NCI-H69 (cell line): ENCODE results near the gene SLC25A39.
"Not testable (repeated sequence)": the region's sequence is repeated elsewhere in the genome, so short reads cannot be mapped to it uniquely, and the experiment has no call there.

Experiments
- DNase-seq: peaks from one replicate; lab custom pipeline; 2025; lab: John Stamatoyannopoulos, UW

Gene SLC25A39

DNA sequence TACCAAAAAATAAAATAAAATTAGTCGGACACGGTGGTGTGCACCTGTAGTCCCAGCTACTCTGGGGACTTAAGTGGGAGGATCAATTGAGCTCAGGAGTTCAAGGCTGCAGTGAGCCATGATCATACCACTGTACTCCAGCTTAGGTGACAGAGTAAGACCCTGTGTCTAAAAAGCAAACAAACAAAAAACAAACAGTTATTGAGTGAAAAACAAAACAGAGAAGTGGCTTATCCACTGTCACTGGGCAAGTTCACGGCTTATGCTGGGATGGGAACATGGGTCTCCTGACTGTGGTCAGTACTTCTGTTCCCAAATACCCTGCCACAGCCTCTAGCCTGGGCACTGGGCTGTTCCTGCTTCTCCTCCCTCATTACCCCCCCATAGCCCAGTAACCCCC is 10.9 kb upstream of the SLC25A39 start:
- no peak for DNase-seq

DNA sequence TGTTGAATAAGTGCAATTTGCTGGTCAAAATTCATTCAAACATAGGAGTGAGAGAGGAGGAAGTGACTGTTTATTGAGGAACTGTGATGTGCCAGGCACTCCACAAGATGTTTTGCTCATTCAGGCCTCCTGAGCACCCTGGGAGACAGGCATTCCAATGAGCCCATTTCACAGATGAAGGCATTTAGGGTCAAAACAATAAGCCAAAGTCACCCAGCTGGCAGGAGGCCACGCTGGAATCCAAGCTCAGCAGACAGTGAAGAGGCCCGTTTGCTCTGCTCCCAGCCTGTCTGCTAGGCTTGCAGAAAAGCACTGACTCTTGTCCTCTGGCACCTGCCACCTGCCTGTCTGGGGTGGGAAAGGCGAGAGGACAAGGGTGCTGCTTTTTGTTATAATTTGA is 10.1 kb upstream of the SLC25A39 start:
- no peak for DNase-seq

DNA sequence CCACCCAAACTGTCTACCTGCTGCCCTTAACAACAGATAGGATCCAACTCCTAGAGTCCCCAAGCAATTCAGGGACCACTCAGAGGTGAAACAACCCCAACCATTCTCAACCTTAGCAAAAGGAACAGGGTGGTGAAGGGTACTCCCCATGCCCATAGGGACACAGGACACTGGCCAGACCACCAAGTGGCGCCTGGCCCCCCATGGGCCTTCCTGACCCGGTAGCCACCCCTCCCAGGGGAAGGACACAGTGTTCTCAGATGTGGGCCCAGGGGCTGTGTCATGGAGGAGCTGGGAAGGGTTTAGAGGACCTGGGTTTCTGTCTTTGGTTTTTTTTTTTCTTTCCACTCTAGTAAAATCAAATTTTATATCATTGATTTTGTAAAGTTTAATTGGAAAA is 9.7 kb upstream of the SLC25A39 start:
- DNase-seq: no peak

GRCh38 chr17:44333371-44333770 is 8.7 kb upstream of the SLC25A39 start:
- DNase-seq: no peak

- DNase-seq: peak; percentile 84
These were observed 6.7 kb upstream of the SLC25A39 start for GRCh38 chr17:44331249-44331760.

- DNase-seq: not testable (repeated sequence)
These were observed 5.6 kb upstream of the SLC25A39 start for GRCh38 chr17:44330263-44330662.

- not testable (repeated sequence) for DNase-seq
These were observed 4.9 kb upstream of the SLC25A39 start for GRCh38 chr17:44329516-44329915.

GRCh38 chr17:44327715-44328449 is 3.3 kb upstream of the SLC25A39 start:
- no peak for DNase-seq

DNA sequence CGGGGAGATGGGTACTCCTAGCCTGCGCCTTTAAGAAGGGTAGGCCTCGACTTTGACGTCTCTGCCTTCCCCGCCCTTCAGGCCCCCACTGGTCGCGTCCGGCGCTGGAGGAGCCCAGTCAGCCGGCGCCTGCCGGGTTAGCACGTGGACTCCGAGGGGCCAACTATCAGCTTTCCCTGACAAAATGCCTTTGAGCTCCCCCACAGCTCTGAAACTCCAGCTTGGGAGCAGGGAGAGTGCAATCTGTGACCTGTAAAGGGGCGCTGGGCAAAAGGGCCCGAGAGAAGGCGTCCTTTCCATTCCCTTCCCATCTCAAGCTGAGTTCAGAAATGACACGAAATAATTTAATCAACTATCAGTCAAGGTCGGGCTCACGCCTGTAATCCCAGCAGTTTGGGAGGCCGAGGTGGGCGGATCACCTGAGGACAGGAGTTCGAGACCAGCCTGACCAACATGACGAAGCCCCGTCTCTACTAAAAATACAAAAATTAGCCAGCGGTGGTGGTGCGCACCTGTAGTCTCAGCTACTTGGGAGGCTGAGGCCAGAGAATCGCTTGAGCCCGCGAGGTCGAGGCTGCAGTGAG is 2.3 kb upstream of the SLC25A39 start:
- DNase-seq: peak; percentile 99

DNA sequence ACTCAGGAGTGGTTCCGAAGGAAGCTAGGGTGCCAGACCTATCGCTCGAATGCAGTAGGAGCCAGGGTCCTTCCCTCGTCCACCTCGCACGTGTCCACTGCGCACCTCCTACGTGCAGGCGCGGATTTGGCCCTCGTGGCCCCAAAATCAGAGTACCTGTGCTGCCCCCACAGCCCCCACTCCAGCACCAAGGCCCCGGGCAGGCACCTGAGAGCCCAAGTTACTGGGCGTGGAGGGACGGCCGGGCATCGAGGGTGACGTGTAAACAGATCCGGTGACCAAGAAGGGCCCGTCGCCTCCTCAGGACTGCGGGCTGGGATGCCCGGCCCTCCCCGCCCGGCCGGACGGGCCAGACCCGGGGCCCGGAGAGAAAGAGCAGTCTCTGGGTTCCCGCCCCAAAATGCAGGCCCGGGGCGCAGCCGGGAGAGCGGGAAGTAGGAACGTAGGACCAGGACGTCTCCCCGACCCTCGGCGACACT is 492 bp downstream of the SLC25A39 start:
- no peak for DNase-seq

- no peak for DNase-seq
These were observed 1.1 kb downstream of the SLC25A39 start for GRCh38 chr17:44323359-44324091.

GRCh38 chr17:44322236-44322895 is 2.3 kb downstream of the SLC25A39 start:
- no peak for DNase-seq

DNA sequence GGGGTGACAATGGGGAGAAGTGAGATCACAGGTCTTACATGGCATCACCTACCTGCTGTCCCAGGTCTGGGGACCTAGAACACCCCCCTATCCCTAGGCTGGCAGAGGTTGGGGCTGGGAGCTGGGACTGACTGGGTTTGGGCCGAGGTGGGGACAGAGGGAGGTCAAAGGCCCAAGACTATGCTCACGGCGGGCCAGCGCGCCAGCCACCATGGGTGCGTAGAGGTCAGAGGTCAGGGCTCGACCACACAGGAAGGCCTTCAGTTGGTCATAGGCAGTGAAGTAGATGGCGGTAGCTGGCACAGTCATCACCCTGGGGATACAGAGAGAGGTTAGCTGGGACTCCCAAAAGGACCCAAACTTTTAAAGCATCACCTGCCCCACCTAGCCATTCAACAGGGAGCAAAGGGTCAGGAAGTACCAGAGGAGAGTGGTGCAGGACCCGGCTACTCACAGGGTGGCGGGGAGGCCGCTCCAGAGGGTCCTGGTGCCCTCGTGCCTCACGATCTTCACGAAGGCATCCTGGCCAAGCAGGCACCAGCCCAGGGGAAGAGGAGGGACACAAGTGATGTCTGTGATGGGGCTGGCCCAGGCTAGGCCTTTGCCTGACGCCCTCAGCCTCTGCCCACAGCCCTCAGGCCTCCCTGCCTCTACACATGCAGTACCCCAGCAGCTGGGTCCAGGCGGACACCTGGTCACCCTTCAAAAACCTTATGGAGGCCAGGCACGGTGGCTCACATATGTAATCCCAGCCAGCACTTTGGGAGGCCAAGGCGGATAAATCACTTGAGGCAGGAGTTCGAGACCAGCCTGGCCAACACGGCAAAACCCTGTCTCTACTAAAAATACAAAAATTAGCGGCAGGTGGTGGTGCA is 3.1 kb downstream of the SLC25A39 start:
- no peak for DNase-seq

DNA sequence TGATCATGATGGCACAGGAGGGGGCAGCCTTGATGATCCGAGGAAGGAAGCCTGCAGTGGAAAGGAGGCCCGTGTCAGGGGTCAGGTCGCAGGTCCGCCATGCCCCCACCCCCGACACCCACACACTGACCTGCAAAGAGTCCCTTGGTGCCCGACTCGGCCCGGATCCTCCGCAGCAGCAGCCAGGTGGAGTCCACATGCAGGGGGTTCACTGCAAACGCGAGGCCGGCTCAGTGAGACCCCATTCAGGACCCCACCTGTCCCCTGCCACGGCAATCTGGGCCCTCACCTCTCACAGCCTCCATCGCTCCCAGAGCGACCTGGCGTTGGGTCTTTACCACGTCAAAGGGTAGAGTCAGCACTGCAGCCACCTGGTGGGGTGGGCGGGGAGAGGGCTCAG is 4.6 kb downstream of the SLC25A39 start:
- no peak for DNase-seq

GRCh38 chr17:44318077-44318892 is 6.3 kb downstream of the SLC25A39 start:
- no peak for DNase-seq

GRCh38 chr17:44317545-44317944 is 7.1 kb downstream of the SLC25A39 start:
- DNase-seq: no peak

- no peak for DNase-seq
These were observed 8.6 kb downstream of the SLC25A39 start for GRCh38 chr17:44315760-44316731.

- DNase-seq: peak; percentile 52
These were observed 9.6 kb downstream of the SLC25A39 start for GRCh38 chr17:44314869-44315661.
